Ishikawa (cell line): ENCODE measurements around the gene TSC1.

Experiments used
- EP300 ChIP-seq: IDR thresholded peaks from 2 replicates; pipeline ENCODE4 v1.6.1; 2012; ENCODE audit warnings: borderline replicate concordance
- MAX ChIP-seq: IDR thresholded peaks from 2 replicates; pipeline ENCODE4 v1.6.1; 2012

- no peak for TF ChIP-seq EP300
- no peak for TF ChIP-seq MAX
These were observed 21.0 kb downstream of the TSC1 start for GRCh38 chr9:132923346-132923902.
